Gastroesophageal sphincter (tissue), 4 donors: Measurements from ENCODE around the gene ANXA2. TPM values are rescaled to one million over a fixed set of nuclear protein-coding genes. Genes with fewer than 3 reads are reported as not detected.

Experiments
- ATAC-seq: fragments of 150-250 bp; one replicate; pipeline ENCODE4 v1.9.1; 2016; ENCODE audit warnings: mild to moderate bottlenecking, moderate library complexity
- H3K27ac ChIP-seq, 4 donors: fragments of 200-600 bp; sonication (generic) in 3 of 4; 1 replicate in 3 of 4; 2 replicates in 1 of 4; pipeline ENCODE4 v1.5.1; 2016 to 2019
- H3K27me3 ChIP-seq: fragments of 200-600 bp; sonication (generic); one replicate; pipeline ENCODE4 v1.5.1; 2019
- H3K36me3 ChIP-seq, 2 donors: fragments of 200-600 bp; sonication (generic); one replicate each; pipeline ENCODE4 v1.5.1; 2019; ENCODE audit warnings: control low read depth in 1 of 2
- H3K4me1 ChIP-seq, 3 donors: fragments of 200-600 bp; sonication (generic); 1 replicate in 2 of 3; 2 replicates in 1 of 3; pipeline ENCODE4 v1.5.1; 2016 to 2019; ENCODE audit warnings: control low read depth in 2 of 3
- H3K4me3 ChIP-seq, 2 donors: fragments of 200-600 bp; sonication (generic); one replicate each; pipeline ENCODE4 v1.5.1; 2019; ENCODE audit warnings: mild to moderate bottlenecking in 1 of 2, moderate library complexity in 1 of 2
- H3K9me3 ChIP-seq, 3 donors: fragments of 200-600 bp; sonication (generic); one replicate each; pipeline ENCODE4 v1.5.1; 2017 to 2019; ENCODE audit warnings: control low read depth in 2 of 3
- CTCF ChIP-seq, 4 experiments: fragments of 200-600 bp in 2 of 4; fragments of 450-650 bp in 2 of 4; sonication (generic) in 1 of 4; IDR thresholded peaks; one replicate each; pipeline ENCODE4 v1.5.1; 2017 to 2019; ENCODE audit warnings: antibody characterized with exemption in 4 of 4, mild to moderate bottlenecking in 2 of 4, moderate library complexity in 2 of 4
- EP300 ChIP-seq: sonication (generic); formaldehyde crosslinking; IDR thresholded peaks from one replicate; pipeline ENCODE4 v1.6.1; 2017; ENCODE audit warnings: antibody characterized with exemption, mild to moderate bottlenecking
- POLR2A ChIP-seq, 2 donors: fragments of 450-650 bp; IDR thresholded peaks; one replicate each; pipeline ENCODE4 v1.6.1; 2017; ENCODE audit warnings: antibody characterized with exemption in 2 of 2, mild to moderate bottlenecking in 2 of 2, moderate library complexity in 1 of 2
- POLR2AphosphoS5 ChIP-seq: sonication (generic); formaldehyde crosslinking; IDR thresholded peaks from one replicate; pipeline ENCODE4 v1.6.1; 2017; ENCODE audit warnings: antibody characterized with exemption
- WGBS, 2 donors: methylation state at CpG; one replicate each; pipeline ENCODE4 v1.1.5; 2018; ENCODE audit warnings: low coverage in 1 of 2; 5-methylcytosine and 5-hydroxymethylcytosine counted together
- total RNA-seq, 4 donors: library from RNA; depleted of rRNA; stranded (reverse); fragments of >200 nt; gene quantifications; one replicate each; pipeline ENCODE4 v1.1.0, GENCODE V29; 2016

ANXA2 gene
- total RNA-seq, 4 donors from 2014 or later: 301 to 793 (median 570) TPM

- Histone ChIP-seq H3K36me3 (peaks cover 0 to 43% of the 10 kb centered on the region in 2 donors), H3K27me3 (no peaks in the 10 kb centered on the region), H3K9me3 (no peaks in the 10 kb centered on the region), H3K4me1 (peaks cover 20 to 100% (median 50%) of the 10 kb centered on the region in 3 donors), H3K27ac (peak overlapping the region; percentile 20 to 81 (median 73)), H3K4me3 (no peak overlapping the region)
- 55 to 79% methylated on average over 4 of the region's 4 CpGs for WGBS, 2 donors
- no peak for TF ChIP-seq POLR2AphosphoS5
- no peak for TF ChIP-seq POLR2A (IDR thresholded peaks at IDR 0.05)
- no peak for TF ChIP-seq CTCF (IDR thresholded peaks at IDR 0.05)
- TF ChIP-seq EP300: no peak
- no peak for ATAC-seq
These were observed 23.6 kb downstream of the ANXA2 start for GRCh38 chr15:60374209-60374608.

- Histone ChIP-seq H3K27me3 (no peaks in the 10 kb centered on the region), H3K36me3 (peaks cover 0 to 38% of the 10 kb centered on the region in 2 donors), H3K9me3 (no peaks in the 10 kb centered on the region), H3K4me3 (no peak overlapping the region), H3K27ac (peak overlapping the region; percentile 35 to 81 (median 73)), H3K4me1 (peaks cover 20 to 100% (median 50%) of the 10 kb centered on the region in 3 donors)
- no peak for TF ChIP-seq POLR2AphosphoS5
- no peak for TF ChIP-seq EP300
- WGBS, 2 donors: 75% methylated on average over 2 of the region's 2 CpGs
- no peak for ATAC-seq
These were observed 24.0 kb downstream of the ANXA2 start for GRCh38 chr15:60373745-60374144.

- no peak for ATAC-seq
- TF ChIP-seq POLR2A (IDR thresholded peaks at IDR 0.05): no peak
- TF ChIP-seq CTCF (IDR thresholded peaks at IDR 0.05): no peak
- TF ChIP-seq EP300: no peak
- no peak for TF ChIP-seq POLR2AphosphoS5
- Histone ChIP-seq H3K4me1 (peaks cover 20 to 96% (median 50%) of the 10 kb centered on the region in 3 donors), H3K36me3 (peaks cover 0 to 34% of the 10 kb centered on the region in 2 donors), H3K4me3 (no peak overlapping the region), H3K27me3 (no peaks in the 10 kb centered on the region), H3K9me3 (no peaks in the 10 kb centered on the region), H3K27ac (peak overlapping the region; percentile 35 to 81 (median 73))
- 80% methylated on average over 1 of the region's 3 CpGs; no CpG with 5 or more reads in 1 of the 2 donors for WGBS, 2 donors
These were observed 24.5 kb downstream of the ANXA2 start for GRCh38 chr15:60373327-60373726.

GRCh38 chr15:60372756-60373155, 25.0 kb downstream of the ANXA2 start:
- peaks cover 20 to 90% (median 50%) of the 10 kb centered on the region in 3 donors for H3K4me1 ChIP-seq
- 86 to 100% methylated on average over 1 of the region's 1 CpG for WGBS, 2 donors
- TF ChIP-seq EP300 (no peak), CTCF (IDR thresholded peaks at IDR 0.05) (no peak), POLR2A (IDR thresholded peaks at IDR 0.05) (no peak), POLR2AphosphoS5 (no peak)

GRCh38 chr15:60372227-60372626, 25.6 kb downstream of the ANXA2 start:
- 88 to 96% methylated on average over 4 of the region's 4 CpGs for WGBS, 2 donors

More at GRCh38 chr15:60372756-60373155, 25.0 kb downstream of the ANXA2 start:
- ATAC-seq: no peak
- H3K27ac ChIP-seq: peak overlapping the region in 3 of 4 donors; percentile 66 to 81 (median 80)
- no peaks in the 10 kb centered on the region for H3K9me3 ChIP-seq
- no peaks in the 10 kb centered on the region for H3K27me3 ChIP-seq
- peaks cover 0 to 32% of the 10 kb centered on the region in 2 donors for H3K36me3 ChIP-seq
- H3K4me3 ChIP-seq: no peak overlapping the region

More at GRCh38 chr15:60372227-60372626, 25.6 kb downstream of the ANXA2 start:
- no peaks in the 10 kb centered on the region for H3K27me3 ChIP-seq
- TF ChIP-seq POLR2AphosphoS5: no peak
- no peak for TF ChIP-seq POLR2A (IDR thresholded peaks at IDR 0.05)
- TF ChIP-seq EP300: no peak
- TF ChIP-seq CTCF (IDR thresholded peaks at IDR 0.05): no peak
- no peaks in the 10 kb centered on the region for H3K9me3 ChIP-seq
- H3K4me3 ChIP-seq: no peak overlapping the region
- peaks cover 20 to 85% (median 50%) of the 10 kb centered on the region in 3 donors for H3K4me1 ChIP-seq
- peak overlapping the region; percentile 22 to 81 (median 73) for H3K27ac ChIP-seq
- no peak for ATAC-seq
- peaks cover 0 to 32% of the 10 kb centered on the region in 2 donors for H3K36me3 ChIP-seq
